ENCODE results near the gene LRRC27.
"Not testable (repeated sequence)": the region's sequence is repeated elsewhere in the genome, so short reads cannot be mapped to it uniquely, and the experiment has no call there.

Gene LRRC27

DNA sequence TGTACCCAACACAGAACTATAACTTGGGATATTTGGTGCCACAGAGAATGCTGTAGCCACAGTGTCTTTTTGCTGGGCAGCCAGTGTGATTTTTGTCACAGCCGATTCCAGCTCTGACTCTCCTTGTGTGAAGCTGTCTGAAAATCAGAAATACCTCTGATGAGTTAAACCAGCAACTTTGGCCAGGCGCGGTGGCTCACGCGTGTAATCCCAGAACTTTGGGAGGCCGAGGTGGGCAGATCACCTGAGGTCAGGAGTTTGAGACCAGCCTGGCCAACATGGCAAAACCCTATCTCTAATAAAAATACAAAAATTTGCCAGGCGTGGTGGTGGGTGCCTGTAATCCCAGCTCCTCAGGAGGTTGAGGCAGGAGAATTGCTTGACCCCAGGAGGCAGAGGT lies 5.9 kb downstream of the LRRC27 start:
- DNase-seq (ENCODE audit: low read depth), result not testable (repeated sequence)

DNA sequence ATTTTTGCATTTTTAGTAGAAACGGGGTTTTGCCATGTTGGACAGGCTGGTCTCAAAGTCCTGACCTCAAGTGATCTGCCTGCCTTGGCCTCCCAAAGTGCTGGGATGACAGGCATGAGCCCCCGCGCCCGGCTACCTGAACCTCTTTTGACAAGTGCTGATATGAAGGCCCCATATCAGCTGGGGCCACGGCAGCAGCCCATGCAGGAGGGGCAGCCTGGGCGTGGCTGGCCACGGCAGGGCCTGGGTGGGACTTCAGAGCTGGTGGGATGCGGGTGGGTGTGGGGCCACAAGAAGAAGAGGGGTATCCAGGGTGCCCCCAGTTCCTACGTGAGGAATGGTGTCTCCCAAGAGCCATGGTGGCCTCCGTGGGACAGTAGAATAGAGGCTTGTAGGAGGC lies 6.9 kb downstream of the LRRC27 start:
- no peak for DNase-seq (ENCODE audit: low read depth)

DNA sequence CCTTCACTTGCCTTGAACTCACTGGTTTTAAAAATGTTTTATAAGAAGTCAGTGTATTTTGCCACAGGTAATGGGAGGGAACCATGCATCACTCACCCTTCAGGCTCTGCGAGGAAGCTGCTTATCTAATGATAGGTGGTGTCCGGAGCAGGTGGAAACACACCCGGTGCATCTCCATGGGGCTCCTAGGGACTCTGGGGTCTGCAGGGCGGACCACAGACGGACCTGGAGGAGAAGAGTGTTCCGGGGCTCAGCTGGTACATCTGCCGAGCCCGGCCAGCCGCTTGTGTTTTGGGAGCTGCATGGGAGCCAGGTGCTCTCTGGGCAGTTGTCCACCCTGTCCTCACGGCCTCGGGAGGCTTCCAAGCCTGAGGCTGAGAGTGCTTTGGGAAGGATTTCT lies 7.3 kb downstream of the LRRC27 start:
- no peak for DNase-seq (ENCODE audit: low read depth)

DNA sequence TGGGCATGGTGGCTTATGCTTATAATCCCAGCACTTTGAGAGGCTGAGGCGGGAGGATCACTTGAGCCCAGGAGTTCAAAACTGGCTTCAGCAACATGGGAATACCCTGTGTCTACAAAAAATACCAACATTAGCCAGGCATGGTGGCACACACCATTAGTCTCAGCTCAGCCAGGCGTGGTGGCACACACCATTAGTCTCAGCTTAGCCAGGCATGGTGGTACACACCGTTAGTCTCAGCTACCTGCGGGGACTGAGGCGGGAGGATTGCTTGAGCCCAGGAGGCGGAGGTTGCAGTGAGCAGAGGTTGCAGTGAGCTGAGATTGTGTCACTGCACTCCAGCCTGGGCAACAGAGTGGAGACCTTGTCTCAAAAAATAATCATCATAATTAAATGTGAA lies 9.0 kb downstream of the LRRC27 start:
- DNase-seq (ENCODE audit: low read depth), result no peak

DNA sequence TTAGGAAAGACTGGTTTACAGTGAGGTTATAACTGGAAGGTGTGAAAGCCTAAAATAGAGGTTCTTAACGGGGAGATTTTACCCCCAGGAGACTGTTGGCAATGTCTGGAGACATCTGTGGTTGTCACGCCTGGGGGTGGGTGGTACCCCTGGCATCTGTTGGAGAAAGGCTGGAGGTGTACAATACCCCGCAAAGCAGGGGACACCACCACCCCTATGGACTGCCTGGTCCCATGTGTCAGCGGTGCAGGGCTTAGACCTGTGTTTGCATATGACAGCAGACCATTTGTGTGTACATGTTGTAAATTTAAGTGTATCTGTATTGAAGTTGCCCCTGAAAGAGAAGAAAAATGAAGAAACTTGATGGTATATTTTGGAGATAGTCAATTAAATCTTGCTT lies 9.8 kb downstream of the LRRC27 start:
- DNase-seq (ENCODE audit: low read depth), result no peak

DNA sequence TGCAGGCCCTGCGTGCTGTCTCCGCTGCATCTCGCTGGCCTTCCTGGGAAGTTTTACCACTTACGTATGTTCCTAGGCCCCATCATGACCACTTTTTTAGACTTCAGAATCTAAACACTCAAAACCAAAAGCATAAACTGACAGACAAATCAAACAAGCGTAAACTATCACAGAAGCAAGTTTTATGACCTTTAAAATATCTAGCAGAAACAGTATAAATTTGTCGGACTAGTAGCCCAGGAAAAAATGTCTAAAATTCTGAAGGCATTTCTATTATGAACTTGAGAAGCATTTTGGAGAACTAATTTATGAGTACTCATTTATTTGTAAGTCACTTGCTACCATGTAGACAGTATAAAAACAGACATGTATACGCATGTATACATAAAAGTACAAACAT lies 10.6 kb downstream of the LRRC27 start:
- no peak for DNase-seq (ENCODE audit: low read depth)

DNA sequence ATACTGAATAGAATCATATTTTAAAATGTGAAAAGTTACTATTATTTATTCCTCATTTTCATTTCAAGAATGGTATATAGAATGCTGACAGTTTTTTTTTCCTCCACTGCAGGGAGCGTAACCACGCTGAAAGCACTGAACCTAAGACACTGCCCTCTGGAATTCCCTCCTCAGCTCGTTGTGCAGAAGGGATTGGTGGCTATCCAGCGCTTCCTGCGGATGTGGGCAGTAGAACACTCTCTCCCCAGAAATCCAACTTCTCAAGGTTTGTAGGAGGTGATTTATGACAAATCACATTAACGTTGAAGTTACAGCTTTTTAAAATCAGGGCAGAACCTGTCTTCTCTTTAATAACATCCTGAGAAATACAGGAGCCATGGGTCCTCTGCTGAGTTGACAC lies 12.4 kb downstream of the LRRC27 start:
- DNase-seq (ENCODE audit: low read depth), result no peak

DNA sequence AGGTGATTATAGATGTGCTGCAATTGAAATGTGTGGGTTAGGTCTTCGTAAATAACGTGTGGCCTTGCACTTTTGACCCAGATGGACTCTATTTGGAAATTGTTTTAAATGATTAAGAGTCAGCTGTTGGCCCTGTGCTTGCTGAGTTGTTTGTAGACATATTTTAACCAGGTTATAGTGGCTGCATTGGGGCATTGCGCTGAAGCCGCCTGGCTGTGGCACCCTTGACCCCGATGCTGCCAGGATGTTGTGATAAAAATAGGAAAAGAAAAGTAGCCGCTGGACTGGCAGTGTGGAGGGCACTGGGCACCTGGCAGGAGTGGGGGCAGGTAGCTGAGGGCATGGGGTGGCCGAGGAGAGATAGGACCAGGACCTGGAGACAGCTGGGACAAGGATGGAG lies 13.4 kb downstream of the LRRC27 start:
- no peak for DNase-seq (ENCODE audit: low read depth)

DNA sequence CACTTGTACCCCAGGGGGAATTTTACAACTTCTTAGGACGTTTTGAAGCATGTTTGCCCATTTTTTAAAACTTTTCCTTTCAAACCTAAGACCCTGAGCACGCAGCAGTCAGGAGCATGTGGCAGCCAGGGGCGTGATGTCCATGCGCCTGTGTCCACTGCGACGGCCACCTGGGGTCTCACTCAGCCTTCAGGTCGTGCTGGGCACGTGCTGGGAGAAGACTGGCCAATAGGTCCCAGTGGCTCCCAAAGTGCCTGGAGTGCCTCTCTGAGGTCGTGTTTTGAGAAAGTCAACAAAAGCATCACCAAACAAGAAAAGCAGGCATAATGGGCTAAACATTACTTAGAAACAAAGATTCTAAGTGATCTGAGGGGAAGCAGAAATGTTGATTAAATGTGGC lies 14.8 kb downstream of the LRRC27 start:
- no peak for DNase-seq (ENCODE audit: low read depth)

DNA sequence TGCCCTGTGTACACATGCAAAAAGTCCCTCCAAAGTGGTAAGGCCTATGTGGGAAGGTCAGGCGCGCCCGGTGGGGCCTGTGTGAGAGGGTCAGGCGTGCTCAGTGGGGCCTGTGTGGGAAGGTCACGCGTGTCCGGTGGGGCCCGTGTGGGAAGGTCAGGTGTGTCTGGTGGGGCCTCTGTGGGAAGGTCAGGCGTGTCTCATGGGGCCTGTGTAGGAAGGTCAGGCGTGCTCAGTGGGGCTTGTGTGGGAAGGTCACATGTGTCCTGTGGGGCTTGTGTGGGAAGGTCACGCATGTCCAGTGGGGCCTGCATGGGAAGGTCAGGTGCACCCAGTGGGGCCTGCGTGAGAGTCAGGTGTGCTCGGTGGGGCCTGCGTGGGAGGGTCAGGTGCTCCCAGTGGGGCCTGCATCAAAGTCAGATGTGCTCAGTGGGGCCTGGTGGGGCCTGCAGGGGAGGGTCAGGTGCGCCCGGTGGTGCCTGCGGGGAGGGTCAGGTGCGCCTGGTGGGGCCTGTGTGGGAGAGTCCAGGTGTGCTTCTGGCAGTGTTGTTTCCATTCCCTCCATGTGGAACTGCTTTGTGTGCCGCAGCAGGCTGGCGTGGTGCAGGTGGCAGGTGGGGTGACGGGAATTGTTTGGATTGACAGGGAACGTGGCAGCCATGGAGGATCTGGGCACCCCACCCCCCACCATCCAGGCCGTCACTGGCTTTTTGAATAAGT lies 15.4 kb downstream of the LRRC27 start:
- no peak for DNase-seq (ENCODE audit: low read depth)

DNA sequence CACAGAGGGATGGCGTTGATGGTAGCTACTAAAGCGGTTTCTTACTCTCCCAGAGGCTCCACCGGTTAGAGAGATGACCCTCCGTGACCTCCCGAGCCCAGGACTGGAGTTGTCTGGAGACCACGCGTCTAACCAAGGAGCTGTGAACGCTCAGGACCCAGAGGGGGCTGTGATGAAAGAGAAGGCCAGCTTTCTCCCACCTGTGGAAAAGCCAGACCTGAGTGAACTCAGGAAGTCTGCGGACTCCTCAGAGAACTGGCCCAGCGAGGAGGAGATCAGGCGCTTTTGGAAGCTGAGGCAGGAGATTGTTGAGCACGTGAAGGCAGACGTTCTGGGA lies 15.9 kb downstream of the LRRC27 start:
- DNase-seq (ENCODE audit: low read depth), result no peak

DNA sequence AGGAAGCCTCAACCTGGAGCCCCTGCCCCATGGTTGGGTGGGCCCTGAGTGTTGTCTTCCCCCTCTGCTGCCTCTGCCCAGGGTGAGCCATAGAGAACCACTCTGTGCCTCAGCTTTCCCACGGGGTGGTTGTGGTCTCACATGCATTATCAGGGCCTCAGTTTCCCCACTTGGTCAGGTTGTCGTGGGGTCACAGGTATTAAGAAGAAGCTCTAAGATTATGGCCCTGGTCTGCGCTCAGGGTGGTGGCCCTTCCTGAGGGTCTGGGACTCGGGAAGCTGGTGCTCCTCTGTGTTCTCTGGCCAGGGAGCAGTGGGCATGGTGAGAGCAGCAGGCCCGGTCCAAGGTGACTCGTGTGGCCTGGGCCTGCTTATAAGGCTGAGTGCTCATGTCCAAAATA lies 17.8 kb downstream of the LRRC27 start:
- no peak for DNase-seq (ENCODE audit: low read depth)

DNA sequence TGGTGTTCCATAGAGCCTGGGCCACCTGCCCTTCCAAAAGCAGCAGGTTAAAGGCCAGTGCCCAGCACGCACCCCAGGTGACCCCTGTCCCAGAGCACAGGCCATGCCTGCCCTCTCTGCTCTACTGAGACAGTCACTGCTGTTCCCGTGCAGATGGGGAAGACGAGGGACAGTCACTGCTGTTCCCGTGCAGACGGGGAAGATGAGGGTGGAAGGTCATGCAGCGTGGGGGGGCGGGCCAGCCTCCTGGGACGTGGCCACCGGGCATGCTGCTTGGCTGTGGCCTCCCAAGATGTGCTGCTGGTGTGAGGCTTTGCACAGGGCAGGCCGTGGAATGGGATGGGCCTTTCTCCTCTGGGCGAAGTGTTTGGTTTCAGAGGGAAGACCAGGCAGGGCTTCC lies 18.4 kb downstream of the LRRC27 start:
- no peak for DNase-seq (ENCODE audit: low read depth)

DNA sequence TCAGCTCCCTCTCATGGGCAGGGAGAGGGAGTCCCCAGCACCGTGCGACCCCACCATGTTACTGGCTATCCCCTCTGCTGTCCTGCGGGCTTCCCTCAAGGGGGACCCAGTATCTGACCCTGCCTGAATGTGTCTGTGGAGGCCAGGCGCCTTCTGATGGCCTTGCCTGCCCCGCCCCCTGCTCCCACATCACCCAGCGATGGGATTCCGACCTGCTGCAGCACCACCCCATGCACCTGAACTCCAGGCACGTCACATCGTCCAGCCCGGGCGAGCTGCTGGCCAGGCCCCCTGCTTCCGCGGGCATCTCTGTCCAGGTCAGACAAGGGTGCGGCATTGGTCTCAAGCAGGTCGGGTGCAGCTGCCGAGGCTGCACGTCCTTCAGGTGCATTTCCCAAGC lies 19.0 kb downstream of the LRRC27 start:
- no peak for DNase-seq (ENCODE audit: low read depth)

DNA sequence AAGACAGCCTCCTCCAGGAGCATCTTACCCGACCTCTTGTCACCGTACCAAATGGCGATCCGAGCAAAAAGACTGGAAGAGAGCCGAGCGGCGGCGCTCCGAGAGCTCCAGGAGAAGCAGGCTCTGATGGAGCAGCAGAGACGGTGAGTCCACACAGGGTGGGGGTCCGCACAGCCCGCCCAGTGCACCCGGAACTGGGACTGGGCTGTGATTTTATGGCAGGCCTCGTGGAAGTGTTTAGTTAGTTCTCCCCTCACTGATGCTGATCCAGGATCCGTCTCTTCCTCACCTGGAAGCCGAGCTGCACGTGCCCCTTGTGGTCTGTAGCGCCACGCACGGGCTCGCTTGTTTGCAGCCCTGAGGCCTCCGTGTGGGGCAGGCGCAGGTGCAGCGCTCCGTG lies 19.6 kb downstream of the LRRC27 start:
- DNase-seq (ENCODE audit: low read depth), result no peak

DNA sequence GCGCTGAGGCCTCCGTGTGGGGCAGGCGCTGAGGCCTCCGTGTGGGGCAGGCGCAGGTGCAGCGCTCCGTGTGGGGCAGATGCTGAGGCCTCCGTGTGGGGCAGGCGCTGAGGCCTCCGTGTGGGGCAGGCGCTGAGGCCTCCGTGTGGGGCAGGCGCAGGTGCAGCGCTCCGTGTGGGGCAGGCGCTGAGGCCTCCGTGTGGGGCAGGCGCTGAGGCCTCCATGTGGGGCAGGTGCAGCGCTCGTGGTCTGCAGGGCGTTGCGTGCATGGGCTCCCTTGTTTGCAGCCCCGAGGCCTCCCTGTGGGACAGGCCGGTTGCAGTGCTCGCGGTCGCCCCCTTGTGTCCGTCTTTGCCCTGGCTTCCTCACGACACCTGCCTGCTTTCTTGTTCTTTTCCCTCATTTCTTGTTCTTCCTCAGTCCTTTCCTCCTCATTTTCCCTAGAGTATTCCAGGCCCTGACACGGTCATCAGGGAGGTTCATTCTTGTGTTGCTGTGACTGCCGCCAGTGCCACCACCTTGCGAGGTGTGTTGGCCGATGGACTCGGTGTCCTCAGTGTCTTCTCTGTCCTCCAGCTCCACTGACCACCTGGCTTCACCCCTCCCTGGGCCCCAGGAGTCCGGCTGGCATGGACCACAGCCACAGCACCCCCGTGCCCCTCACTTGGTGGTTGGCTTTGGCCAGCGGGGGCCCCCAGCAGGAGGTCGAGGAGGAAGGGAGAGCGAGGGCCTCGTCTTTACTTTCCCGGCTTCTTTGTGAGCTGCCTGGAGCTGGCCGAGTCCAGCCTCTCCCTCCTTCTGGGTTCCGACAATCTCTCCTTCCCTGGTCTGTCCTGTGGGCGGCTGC lies 20.7 kb downstream of the LRRC27 start:
- DNase-seq (ENCODE audit: low read depth), result not testable (repeated sequence)

DNA sequence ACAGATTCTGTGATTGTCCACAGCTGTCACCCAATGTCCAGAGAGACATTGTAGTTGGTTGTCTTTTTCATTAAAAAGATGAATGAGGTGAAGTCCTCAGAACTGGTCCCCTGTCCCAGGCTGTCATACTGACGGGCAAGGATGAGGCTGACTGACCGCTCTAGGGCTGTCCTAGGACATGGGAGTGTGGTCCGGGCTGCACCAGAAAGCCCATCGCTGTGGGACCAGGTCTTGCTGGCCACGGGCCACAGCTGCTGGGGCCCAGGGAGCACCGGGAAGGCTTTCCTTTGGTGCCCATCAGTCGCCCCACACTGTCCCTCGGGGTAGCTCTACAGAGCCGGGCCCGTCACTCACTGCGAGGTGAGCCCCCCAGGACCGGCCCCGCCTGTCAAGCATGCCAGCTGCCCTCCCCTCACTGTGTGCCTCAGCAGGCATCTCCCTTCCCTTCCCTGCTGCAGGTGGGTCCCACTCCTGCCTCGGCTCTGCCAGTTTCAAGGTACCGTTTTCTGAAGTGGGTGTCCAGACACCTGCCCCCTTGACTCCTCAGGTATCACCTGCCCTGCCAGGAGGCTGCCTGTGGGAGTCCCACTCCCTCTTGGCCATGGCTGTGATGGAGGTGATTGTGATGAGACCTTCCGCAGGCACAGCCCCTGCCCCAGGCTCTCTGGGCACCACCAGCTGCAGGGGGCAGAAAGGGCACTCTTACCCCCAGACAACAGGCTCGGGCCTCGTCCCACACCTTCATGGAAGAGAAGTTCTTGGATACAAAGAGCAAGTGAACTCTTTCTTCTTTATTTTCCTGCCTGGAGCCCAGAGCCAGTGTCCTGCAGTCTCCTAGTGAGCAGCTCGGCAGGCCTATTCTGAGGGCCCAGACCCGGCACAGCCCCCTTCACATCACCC lies 21.7 kb downstream of the LRRC27 start:
- no peak for DNase-seq (ENCODE audit: low read depth)

DNA sequence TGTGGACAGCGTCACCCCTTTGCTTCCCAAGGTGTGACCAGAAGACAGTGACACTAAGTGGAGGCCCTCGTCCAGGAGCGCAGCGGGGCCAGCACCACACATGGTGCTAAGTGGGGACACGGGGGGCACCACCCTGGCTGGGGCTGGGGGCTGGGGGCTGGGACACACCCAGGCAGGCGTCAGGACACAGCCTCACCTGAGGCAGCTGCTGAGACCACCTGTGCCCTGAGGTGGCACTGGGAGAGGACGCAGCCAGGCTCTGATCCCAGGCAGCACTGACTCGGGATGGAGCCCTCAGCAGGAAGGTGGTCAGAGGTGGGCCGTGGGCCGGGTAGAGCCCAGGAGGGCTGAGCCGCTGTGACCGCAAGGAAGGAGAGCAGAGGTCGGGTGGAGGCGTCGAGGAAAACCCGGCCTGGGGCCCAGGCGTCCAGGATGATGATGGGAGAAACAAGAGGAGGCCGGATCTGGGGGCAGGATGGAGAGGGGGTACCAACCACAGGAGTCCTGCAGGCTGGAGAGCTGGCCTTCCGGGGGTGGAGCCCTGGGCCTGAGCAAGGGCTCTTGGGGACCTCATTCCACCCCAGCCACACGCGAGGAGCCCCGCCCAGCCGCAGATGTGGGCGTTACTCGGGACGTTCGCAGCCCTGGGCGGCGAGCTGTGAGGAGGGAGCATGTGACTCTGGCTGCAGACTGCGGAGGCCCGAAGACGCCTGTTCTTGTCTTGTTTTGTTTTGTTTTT lies 22.5 kb downstream of the LRRC27 start:
- no peak for DNase-seq (ENCODE audit: low read depth)

DNA sequence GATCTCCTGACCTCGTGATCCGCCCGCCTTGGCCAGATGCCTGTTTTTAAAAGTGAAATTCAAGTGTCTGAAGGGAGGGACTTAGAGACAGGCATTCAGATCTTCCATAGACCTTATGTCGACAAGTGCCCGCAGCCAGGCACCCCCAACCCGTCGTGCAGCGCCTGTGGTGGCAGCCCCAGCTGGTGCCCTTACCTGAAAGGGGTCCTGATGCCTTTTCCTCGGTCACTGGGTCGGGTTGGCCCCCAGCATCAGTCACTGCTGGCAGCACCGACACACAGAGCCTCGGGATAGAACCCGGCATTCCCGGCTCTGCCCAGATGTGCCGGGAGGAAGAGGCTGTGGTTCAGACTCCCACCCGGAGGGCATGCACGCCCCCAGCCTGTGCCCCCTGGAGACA lies 23.3 kb downstream of the LRRC27 start:
- no peak for DNase-seq (ENCODE audit: low read depth)

DNA sequence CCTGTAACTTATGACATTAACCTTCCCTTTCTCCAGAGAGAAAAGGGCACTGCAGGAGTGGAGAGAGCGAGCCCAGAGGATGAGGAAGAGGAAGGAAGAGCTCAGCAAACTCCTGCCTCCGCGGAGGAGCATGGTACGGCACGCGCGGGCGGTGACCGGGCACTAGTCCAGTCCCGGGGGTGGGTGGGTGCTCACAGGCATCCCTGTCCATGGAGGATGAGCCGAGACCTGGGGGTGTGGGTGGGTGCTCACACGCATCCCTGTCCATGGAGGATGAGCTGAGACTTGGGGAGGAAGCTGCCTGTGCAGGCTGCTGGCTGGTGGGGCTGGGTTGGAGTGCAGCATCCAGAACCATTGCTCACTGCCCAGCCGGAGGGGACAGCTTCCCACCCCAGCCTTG lies 23.8 kb downstream of the LRRC27 start:
- DNase-seq (ENCODE audit: low read depth), result no peak

DNA sequence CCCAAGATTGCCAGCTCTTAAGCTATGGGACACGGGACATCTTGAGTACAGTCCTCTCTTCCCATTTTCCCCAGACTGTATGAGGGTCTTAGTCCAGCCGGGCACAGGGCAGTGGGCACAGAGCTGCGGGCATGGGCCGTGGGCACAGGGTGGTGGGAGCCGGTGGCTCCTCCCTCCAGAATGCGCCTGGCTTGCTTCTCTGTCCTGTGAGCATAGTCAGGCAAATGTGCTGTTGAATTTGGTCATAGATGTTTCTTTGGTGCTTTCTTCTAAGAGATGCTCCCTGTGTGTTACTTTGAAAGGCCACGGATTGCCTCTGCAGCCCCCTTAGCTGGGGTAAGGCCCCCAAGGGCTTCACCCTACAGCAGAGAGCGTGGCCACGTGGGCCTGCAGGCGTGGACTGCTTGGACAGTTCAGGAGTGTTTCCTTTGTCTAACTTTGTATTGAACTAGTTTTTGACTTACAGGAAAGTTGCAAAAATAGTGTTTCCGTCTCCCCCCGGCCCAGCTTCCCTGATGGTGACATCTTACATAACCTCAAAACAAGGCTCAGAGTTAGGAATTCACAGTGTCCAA lies 24.7 kb downstream of the LRRC27 start:
- no peak for DNase-seq (ENCODE audit: low read depth)

Measured in GM04503 (cell line).